ENCODE data around the gene FLT1. TPM values are rescaled to one million over a fixed set of nuclear protein-coding genes. Genes with fewer than 3 reads are reported as not detected.

The FLT1 gene
- total RNA-seq, 1 donor from 2014 or later: 6.5 TPM

DNA sequence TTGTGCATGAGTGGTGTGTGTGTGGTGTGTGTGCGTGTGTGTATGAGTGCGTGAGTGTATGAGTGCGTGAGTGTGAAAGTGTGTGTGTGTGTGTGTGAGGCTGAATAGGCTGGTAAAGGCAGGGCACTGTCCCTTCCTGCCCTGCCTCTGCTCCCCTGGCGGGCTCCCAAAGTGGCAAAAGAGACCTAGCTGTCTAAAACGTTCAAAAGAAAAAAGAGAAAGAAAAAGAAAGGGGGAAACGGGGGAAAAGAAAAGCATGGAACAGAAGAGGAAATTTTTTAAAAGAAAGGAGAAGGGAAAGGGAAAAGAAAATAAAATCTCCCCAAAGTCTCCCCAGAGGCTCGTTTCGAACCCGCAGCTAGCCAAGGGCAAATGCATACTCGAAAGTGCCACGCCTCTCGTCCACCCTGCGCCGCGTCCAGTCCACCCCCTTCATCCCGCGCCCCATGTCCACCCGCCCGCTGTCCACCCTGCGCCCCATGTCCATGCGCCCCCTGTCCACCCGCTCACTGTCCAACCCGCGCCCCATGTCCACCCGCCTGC is 37.0 kb upstream of the FLT1 start:
- H3K27me3 Mint-ChIP-seq (ENCODE audit: low read depth): peaks cover 51% of the 10 kb centered on the region
- H3K4me1 Mint-ChIP-seq: no peaks in the 10 kb centered on the region
- no peak overlapping the region for H3K27ac Mint-ChIP-seq
- H3K36me3 Mint-ChIP-seq: no peaks in the 10 kb centered on the region
- H3K4me3 Mint-ChIP-seq: no peak overlapping the region
- no peaks in the 10 kb centered on the region for H3K9me3 Mint-ChIP-seq
- no peak for DNase-seq (ENCODE audit: low spot score in 2 of 2, unreplicated experiment in 2 of 2)
- TF ChIP-seq, protein P1, sequence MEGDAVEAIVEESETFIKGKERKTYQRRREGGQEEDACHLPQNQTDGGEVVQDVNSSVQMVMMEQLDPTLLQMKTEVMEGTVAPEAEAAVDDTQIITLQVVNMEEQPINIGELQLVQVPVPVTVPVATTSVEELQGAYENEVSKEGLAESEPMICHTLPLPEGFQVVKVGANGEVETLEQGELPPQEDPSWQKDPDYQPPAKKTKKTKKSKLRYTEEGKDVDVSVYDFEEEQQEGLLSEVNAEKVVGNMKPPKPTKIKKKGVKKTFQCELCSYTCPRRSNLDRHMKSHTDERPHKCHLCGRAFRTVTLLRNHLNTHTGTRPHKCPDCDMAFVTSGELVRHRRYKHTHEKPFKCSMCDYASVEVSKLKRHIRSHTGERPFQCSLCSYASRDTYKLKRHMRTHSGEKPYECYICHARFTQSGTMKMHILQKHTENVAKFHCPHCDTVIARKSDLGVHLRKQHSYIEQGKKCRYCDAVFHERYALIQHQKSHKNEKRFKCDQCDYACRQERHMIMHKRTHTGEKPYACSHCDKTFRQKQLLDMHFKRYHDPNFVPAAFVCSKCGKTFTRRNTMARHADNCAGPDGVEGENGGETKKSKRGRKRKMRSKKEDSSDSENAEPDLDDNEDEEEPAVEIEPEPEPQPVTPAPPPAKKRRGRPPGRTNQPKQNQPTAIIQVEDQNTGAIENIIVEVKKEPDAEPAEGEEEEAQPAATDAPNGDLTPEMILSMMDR (IDR thresholded peaks at IDR 0.05; ENCODE audit: unreplicated experiment): no peak

DNA sequence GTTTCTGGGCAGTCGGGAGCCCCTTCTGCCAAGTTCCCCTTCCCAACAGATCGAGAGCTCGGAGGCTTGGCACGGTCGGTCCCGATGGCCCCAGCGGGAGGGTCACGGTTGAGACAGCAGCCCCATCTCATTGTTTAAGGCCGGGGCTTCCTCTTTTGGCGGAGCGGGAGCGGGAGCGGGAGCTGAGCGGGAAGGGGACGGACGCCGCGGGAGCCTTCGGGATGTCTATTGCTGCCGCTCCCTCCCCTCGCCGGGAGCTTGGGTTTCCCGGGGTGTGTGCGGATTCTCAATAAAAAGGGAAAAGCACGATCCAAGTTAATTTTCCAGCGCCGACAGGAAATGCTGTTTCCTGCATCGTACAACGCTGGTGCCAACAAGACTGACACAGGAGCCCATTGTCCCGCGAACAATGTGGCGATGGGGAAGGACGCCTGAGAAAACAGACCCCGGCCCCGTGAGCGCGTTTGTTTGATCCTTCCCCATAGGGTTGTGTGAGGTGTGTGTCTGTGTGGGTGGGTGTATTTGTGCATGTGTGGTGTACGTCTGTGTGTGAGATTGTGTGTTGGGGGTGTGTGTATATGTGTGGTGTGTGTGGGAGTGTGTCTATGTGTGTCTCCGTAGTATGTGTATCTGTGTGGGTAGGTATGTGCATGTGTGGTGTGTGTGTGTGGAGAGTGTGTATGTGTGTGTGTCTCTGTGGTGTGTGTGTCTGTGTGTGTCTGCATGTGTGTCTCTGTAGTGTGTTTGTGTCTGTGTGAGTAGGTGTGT is 36.3 kb upstream of the FLT1 start:
- Mint-ChIP-seq H3K4me3 (no peak overlapping the region), H3K36me3 (no peaks in the 10 kb centered on the region), H3K27ac (no peak overlapping the region), H3K4me1 (no peaks in the 10 kb centered on the region), H3K9me3 (no peaks in the 10 kb centered on the region), H3K27me3 (ENCODE audit: low read depth) (peaks cover 47% of the 10 kb centered on the region)
- TF ChIP-seq, protein P1 (IDR thresholded peaks at IDR 0.05; ENCODE audit: unreplicated experiment): no peak
- peak in 1 of 2 experiments; percentile 56 for DNase-seq (ENCODE audit: low spot score in 2 of 2, unreplicated experiment in 2 of 2)

- no peak overlapping the region for H3K27ac Mint-ChIP-seq
- no peaks in the 10 kb centered on the region for H3K9me3 Mint-ChIP-seq
- TF ChIP-seq, protein P1 (IDR thresholded peaks at IDR 0.05; ENCODE audit: unreplicated experiment): no peak
- H3K36me3 Mint-ChIP-seq: no peaks in the 10 kb centered on the region
- no peak for DNase-seq (ENCODE audit: low spot score in 2 of 2, unreplicated experiment in 2 of 2)
- H3K4me1 Mint-ChIP-seq: no peaks in the 10 kb centered on the region
- no peak overlapping the region for H3K4me3 Mint-ChIP-seq
- peaks cover 46% of the 10 kb centered on the region for H3K27me3 Mint-ChIP-seq (ENCODE audit: low read depth)
Observed at GRCh38 chr13:28530729-28531076, 35.8 kb upstream of the FLT1 start.

DNA sequence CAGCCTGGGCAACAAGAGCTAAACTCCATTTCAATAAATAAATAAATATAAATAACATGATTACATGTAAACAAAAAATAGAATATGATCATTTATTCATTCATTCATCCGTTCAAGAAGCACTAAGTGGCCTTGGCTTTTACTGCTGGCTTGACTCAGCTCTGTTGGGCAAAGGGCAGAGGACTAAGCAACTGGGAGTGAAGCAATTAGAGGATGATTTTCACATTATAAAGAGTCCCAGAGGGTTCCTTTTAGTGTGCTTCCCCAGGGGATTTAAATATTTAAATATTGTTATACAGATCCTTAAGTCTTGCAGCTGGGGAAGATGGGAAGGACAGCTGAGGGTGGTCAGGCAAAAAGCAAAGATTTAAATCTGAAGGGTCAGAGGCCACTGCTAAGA is 34.9 kb upstream of the FLT1 start:
- H3K27me3 Mint-ChIP-seq (ENCODE audit: low read depth): peaks cover 49% of the 10 kb centered on the region
- H3K36me3 Mint-ChIP-seq: no peaks in the 10 kb centered on the region
- no peak for DNase-seq (ENCODE audit: low spot score in 2 of 2, unreplicated experiment in 2 of 2)
- H3K4me3 Mint-ChIP-seq: no peak overlapping the region
- H3K4me1 Mint-ChIP-seq: no peaks in the 10 kb centered on the region
- H3K27ac Mint-ChIP-seq: no peak overlapping the region
- TF ChIP-seq, protein P1 (IDR thresholded peaks at IDR 0.05; ENCODE audit: unreplicated experiment): no peak
- H3K9me3 Mint-ChIP-seq: no peaks in the 10 kb centered on the region

DNA sequence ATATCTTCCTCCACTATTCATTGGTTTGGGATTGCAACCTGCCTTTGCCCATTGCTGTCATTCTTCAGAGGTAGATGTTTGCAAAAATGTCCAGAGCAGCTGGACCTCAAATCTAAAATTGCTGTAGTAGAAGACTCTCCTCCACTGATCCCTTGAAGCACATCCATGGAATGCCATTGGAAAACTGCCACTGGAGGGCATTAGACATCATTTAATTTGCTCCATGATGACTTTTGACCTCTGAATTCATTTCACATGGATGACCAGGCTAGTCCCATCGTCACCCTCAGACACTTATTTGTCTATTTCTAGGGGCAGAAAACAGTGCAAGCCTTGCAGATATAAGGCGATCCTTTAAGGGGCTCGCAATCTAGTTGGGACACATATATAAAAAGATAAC is 33.9 kb upstream of the FLT1 start:
- H3K27me3 Mint-ChIP-seq (ENCODE audit: low read depth): peaks cover 46% of the 10 kb centered on the region
- H3K4me3 Mint-ChIP-seq: no peak overlapping the region
- H3K27ac Mint-ChIP-seq: no peak overlapping the region
- H3K4me1 Mint-ChIP-seq: no peaks in the 10 kb centered on the region
- TF ChIP-seq, protein P1 (IDR thresholded peaks at IDR 0.05; ENCODE audit: unreplicated experiment): no peak
- DNase-seq (ENCODE audit: low spot score in 2 of 2, unreplicated experiment in 2 of 2): no peak
- no peaks in the 10 kb centered on the region for H3K9me3 Mint-ChIP-seq
- H3K36me3 Mint-ChIP-seq: no peaks in the 10 kb centered on the region

Measured in mesothelial cell of epicardium (in vitro differentiated cells).